NK-92 (cell line): ENCODE measurements around the gene ZNF512.
"Not testable (repeated sequence)": the region's sequence is repeated elsewhere in the genome, so short reads cannot be mapped to it uniquely, and the experiment has no call there.

Experiments used
- DNase-seq: peaks from one replicate; lab custom pipeline; 2025; ENCODE audit not compliant: unreplicated experiment; lab: John Stamatoyannopoulos, UW

ZNF512 gene, protein sequence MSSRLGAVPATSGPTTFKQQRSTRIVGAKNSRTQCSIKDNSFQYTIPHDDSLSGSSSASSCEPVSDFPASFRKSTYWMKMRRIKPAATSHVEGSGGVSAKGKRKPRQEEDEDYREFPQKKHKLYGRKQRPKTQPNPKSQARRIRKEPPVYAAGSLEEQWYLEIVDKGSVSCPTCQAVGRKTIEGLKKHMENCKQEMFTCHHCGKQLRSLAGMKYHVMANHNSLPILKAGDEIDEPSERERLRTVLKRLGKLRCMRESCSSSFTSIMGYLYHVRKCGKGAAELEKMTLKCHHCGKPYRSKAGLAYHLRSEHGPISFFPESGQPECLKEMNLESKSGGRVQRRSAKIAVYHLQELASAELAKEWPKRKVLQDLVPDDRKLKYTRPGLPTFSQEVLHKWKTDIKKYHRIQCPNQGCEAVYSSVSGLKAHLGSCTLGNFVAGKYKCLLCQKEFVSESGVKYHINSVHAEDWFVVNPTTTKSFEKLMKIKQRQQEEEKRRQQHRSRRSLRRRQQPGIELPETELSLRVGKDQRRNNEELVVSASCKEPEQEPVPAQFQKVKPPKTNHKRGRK

GRCh38 chr2:27582695-27583389 lies at the start of gene ZNF512:
TSS of gene ZNF512 (plus strand) at chr2:27583042. CDS start at chr2:27583113, 71 bp downstream.
- no peak for DNase-seq

DNA sequence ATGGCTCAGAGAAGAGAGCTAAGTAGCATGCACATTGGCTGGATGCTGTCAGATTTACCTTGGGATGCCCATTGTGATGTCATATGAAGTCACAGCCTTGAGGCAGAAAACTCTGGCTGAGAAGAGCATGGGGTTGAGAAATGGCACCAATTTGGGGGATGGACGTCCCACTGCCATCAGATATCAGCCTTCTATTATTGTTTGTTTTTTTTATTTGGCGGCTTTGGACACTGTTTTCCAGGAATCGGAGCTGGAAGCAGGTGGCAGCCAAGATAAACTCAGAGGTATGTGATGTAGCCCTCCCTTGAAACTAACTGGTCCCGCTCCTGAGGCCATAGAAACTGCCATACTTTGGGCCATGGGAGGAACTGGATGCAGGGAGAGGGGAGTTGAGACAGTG lies 45.6 kb upstream of the ZNF512 start:
- no peak for DNase-seq

- not testable (repeated sequence) for DNase-seq
These were observed 43.9 kb upstream of the ZNF512 start for GRCh38 chr2:27538839-27539450.

GRCh38 chr2:27539649-27540048 lies 43.2 kb upstream of the ZNF512 start:
- DNase-seq, result not testable (repeated sequence)

- no peak for DNase-seq
These were observed 38.6 kb upstream of the ZNF512 start for GRCh38 chr2:27544143-27544821.

DNA sequence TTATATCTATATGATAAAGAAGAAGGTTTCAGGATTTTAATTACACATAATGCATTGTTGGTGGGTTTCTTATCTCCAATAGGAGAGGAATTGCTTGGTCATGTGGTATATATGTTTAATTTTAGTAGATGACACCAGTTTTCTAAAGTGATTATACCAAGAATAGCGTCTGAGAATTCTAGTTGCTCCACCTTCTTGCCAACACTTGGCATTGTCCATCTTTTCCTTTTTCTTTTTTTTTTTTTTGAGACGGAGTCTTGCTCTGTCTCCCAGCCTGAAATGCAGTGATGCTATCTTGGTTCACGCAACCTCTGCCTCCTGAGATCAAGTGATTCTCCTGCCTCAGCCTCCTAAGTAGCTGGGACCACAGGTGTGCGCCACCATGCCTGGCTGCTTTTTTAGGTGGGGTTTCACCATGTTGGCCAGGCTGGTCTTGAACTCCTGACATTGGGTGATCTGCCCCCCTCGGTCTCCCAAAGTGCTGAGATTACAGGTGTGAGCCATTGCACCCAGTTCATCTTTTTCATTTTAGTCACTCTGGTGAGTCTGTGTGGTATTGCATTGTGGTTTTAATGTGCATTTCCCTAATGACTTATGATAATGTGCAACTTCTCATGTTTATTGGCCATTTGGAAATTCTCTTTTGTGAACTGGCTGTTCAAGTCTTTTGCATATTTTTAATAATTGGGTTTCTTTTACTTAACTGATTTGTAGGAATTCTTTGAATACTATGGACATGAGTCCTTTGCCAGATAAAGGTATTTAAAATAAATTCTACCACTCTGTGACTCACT lies 37.3 kb upstream of the ZNF512 start:
- DNase-seq, result no peak

GRCh38 chr2:27549303-27549702 lies 33.5 kb upstream of the ZNF512 start:
- no peak for DNase-seq

- DNase-seq, result no peak
These were observed 31.3 kb upstream of the ZNF512 start for GRCh38 chr2:27551514-27551913.

- DNase-seq, result no peak
These were observed 29.9 kb upstream of the ZNF512 start for GRCh38 chr2:27552941-27553340.

DNA sequence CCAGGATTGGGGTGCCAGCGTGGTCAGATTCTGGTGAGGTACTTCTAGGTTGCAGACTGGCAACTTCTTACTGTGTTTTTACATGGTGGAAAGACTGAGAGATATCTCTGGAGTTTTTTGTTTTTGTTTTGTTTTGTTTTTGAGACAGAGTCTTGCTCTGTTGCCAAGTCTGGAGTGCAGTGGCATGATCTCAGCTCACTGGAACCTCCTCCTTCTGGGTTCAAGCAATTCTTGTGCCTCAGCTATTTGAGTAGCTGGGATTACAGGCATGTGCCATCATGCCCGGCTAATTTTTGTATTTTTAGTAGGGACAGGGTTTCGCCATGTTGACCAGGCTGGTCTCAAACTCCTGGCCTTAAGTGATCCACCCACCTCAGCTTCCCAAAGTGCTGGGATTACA lies 28.4 kb upstream of the ZNF512 start:
- DNase-seq, result not testable (repeated sequence)

DNA sequence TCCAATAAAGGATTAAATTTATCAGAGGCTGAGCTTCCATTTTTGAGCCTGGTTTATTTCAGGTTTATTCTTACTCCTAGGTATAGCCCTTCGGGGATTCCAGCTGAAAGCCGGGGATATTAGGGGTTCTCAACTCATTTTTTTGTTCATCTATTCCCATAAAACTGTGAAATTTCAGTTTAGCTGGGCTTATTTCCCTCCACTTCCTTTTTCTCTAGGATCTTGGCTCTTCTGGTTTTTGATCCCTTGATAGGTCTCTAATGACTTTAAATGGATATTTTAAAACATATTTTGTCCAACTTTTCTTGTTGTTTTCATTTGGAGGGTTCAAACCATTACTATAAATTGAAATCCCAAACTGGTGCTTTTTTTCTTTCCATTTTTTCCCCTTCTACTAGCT lies 23.6 kb upstream of the ZNF512 start:
- no peak for DNase-seq

DNA sequence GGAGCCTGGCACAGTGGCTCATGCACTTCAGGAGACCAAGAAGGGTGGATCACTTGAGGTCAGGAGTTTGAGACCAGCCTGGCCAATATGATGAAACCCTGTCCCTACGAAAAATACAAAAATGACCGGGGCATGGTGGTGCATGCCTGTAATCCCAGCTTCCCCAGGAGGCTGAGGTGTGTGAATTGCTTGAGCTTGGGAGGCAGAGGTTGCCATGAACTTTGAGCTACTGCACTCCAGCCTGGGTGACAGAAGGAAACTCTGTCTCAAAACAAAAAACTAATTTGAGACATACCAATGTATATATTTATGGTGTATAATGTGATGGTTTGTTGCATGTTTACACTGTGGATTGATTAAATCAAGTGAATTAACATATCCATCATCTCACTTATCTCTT lies 21.8 kb upstream of the ZNF512 start:
- no peak for DNase-seq

- no peak for DNase-seq
These were observed 16.2 kb upstream of the ZNF512 start for GRCh38 chr2:27566628-27567027.

DNA sequence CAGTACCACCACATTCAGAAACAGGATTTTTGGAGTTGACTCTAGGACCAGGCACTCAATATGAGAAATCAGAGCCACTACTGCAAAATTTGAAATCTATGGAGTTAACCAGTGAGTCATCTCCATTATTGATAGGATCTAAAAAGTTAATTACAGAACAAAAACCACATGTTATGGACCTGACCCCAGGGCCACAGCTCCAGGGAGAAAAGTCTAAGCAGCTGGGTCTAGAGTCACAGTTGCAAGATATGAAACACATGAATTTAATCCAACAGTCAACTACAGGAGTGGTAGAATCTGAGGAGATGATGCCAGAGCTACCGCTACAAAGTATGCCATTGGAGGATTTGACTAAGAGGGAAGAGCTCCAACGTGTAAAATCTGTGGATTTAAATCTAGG lies 13.4 kb upstream of the ZNF512 start:
- DNase-seq, result no peak

- no peak for DNase-seq
These were observed 11.6 kb upstream of the ZNF512 start for GRCh38 chr2:27571197-27571596.

DNA sequence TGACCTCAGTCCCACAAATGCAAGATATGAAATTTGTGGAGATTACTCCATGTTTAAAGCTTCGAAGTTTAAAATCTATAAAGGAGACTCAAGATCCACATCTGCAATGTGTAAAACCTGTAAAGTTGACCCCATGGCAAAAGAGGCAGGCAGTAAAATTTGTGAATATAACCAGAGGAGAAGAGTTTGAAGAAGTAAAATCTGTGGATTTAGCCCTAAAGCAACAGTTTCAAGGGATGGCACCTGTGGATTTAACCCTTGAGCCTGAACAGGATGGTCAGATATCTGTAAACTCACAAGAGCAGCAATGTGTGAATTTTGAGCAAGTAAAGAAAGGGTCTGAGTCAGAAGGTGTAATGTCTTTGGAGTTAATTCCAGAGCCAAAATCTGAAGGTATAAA lies 11.2 kb upstream of the ZNF512 start:
- DNase-seq, result no peak

GRCh38 chr2:27572439-27572838 lies 10.4 kb upstream of the ZNF512 start:
- no peak for DNase-seq

DNA sequence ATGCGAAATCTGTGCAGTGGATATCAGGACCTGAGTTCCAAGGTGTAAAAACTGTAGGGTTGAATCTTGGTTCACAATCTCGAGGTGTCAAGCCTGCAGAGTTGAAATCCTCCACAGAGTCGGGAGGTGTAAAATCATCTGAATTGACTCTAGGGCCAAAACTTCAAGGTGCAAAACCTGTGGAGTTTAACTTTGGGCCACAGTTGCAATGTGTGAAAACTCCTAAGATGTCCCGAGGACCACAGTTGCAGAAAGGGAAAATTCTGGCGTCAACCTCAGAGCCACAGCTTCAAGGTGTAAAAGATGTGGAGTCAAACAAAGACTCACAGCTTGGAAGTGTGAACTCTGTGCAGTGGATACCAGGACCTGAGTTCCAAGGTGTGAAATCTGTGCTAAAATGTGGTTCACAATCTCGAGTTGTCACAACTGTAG lies 9.8 kb upstream of the ZNF512 start:
- no peak for DNase-seq

- no peak for DNase-seq
These were observed 9.4 kb upstream of the ZNF512 start for GRCh38 chr2:27573452-27573851.

DNA sequence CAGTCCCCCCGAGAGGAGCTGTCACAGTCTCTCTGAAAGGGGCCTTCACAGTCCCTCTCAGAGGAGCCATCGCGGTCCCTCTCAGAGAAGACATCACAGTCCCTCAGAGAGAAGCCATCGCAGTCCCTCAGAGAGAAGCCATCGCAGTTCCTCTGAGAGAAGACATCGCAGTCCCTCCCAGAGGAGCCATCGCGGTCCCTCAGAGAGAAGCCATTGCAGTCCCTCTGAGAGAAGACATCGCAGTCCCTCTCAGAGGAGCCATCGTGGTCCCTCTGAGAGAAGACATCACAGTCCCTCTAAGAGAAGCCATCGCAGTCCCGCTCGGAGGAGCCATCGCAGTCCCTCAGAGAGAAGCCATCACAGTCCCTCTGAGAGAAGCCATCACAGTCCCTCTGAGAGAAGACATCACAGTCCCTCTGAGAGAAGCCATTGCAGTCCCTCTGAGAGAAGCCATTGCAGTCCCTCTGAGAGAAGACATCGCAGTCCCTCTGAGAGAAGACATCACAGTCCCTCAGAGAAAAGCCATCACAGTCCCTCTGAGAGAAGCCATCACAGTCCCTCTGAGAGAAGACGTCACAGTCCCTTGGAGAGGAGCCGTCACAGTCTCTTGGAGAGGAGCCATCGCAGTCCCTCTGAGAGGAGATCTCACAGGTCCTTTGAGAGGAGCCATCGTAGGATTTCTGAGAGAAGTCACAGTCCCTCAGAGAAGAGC lies 1.3 kb upstream of the ZNF512 start:
- no peak for DNase-seq
